HG02798 (cell line): ENCODE results near the gene NT5C3A.
A peak's percentile ranks its signal among the peaks of the same experiment; 100 is the strongest.
"Not testable (repeated sequence)": the region's sequence is repeated elsewhere in the genome, so short reads cannot be mapped to it uniquely, and the experiment has no call there.

ENCODE experiments used
- ATAC-seq: cut with Tn5 transposase; IDR thresholded peaks from one replicate; pipeline ENCODE4 v1.9.1; 2021; ENCODE audit warnings: mild to moderate bottlenecking; ENCODE audit not compliant: unreplicated experiment, poor library complexity

Gene NT5C3A

DNA sequence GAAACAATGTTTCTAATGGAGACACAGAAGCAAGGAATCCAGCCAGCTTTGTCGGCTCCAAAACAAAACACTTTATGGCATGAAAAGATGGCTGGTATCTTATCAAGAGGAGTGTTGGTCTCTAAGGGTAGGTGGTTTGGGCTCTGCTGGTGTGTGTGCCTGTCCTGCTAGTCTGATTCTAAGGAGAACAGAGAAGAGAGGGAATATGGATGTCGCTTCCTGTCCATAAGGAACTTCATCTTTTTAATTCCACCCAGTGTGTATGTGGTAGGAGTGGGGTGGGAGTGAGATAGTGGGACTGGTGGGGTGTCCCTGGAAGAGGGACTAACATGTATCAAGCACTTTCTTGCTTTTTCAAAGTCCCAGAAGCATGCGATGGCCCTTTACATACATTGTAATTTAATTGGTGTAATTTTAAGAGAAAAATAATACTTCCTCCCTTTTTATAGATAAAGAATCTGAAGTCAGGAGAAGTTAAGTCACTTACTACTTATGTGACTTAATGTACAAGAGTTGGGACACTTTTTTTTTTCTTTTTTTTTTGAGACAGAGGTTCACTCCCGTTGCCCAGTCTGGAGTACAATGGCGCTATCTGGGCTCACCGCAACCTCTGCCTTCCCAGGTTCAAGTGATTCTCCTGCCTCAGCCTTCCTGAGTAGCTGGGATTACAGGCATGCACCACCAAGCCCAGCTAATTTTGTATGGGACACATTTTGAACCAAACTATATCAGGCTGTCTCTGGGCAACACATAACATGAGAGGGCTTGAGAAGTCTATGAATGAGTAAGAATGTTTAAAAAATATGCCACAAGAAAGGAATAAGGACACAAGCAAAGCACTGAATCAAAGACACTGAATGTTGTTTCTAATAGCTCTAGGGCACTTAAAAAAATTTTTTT lies 18.8 kb downstream of the NT5C3A start:
- no peak for ATAC-seq

DNA sequence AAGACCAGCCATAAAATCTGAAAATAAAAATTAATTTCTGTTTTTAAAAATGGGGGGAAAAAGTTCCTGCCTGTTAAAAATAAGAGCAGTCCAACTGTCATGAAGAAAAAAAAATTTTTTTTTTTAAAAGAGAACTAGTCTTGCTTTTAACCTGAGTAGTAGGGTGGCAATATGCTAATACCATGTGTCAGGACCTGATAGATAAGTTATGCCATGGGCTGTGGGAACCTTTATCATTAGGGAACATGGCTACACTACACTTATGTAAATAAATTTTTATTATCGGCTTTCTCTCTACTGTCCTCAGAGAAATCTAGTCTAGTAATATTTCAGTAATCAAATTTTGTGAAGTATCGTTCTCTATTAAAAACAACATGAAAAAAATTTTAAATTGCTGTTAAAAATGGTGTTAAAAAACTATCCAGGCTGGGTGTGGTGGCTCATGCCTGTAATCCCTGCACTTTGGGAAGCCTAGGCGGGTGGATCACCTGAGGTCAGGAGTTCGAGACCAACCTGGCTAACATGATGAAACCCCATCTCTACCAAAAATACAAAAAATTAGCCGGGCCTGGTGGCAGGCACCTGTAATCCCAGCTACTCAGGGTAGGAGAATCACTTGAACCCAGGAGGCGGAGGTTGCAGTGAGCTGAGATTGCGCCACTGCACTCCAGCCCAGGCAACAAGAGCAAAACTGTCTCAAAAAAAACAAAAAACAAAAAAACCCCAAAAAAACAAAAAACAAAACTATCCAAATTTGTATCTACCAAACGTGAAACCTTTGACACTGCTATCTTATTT lies 20.7 kb downstream of the NT5C3A start:
- ATAC-seq, result no peak

DNA sequence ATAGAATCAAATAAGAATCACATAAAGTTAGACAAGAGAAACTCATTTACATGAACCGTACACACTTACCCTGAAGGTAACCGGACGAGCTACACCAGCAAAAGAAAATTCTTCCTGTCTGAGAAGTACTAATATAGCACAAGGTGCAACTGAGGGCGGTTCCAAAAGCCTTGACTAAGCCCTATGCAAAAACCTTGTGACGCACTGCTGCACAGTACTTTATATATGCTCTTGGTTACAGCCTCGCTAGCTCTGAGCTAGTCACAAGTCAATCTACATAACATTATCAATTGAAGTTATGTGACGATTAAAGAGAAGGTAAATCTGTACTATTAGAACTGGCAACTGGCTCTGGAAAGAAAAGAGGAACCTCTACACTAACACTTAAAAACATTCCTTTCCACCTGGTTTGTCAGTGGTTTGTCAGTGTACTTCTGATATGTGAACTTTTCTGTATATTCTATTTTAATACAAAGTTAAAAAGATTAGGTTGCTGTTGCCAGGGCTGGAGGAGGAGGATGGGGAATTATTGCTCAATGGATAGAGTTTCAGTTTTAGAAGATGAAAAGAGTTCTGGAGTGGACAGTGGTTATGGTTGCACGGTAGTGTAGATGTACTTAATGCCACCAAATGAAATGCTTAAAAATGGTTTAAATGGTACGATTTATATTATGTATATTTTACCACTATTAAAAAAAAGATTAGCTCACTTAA lies 21.6 kb downstream of the NT5C3A start:
- peak; percentile 95 for ATAC-seq

DNA sequence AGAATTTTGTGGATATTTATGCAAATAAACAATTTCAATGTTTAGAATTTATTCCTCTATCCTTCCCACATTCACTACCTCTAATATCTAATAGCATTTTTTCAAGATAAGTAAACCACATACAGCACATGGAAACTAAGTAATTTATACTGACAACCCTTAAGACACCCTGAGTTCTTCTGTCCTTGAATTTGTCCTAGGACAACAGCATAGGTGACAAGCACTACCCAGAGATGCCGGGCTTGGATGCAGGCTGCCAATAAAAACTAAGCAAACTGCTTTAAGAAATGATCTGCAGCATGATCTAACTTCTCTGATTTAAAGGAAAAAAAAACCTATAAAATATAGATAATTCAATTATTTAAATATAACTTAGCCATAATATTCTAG lies 22.7 kb downstream of the NT5C3A start:
- no peak for ATAC-seq

DNA sequence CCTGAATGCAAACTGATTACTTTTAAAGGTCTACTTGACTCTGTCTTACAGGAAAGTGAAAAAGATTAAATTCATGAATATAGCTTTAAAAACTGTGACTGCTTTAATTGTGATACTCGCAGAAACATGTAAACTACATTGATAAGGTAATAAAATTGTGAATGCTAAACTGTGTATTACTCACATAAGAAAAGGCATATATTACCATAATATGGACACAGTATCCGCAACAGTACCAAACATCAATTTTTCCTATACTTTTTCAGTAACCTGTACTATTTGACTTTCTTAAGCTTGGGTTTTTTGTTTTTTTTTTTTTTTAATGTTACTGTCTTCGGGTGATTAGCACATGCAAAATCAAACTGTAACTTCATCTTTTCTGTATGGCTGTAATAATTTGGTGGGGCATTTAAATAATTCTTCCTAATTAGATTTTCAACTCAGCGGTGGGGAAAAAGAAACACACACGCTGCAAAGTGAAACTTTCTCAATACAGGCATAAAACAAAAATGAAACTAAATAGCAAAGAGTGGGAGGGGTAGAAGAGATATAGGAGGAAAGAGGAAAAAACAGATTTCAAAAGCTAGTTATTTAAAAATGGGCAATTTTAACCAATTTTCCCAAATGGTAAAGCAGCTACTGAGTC lies 23.2 kb downstream of the NT5C3A start:
- peak; percentile 37 for ATAC-seq

DNA sequence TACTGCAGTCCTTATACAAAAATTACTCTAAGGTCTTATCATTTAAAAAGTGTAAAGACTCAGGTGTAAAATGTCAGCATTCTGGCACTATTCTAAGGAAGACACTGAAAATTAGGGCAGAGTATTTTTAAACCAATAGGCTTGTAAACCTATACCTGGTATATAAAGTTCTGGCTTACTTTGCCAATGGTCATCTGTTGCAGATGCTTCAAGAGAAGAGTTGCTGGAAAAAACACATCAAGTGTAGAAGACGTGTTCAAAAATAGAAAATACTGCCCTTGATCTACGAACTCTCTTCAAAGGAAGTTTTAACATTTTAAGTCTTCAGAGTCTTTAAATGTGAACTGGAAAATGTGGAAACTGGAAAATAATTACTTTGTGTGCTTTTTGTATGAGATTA lies 23.9 kb downstream of the NT5C3A start:
- no peak for ATAC-seq

DNA sequence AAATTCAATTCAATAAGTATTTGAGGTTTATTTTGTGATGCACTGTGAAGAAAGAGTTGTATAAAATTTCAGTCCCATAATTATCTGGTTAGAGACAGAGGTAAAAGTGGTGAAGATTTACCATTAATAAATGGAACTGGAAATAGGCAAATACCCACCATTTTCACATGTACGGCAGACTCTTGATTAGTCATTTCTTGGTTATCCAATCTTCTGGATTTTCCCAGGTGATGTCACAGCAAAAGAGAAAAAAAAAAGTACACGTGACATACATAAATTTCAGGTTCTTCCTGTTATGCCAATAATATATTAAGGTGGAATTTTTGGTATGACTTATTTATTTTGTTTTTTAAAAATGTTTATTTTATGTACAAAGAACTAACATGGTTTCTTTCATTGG lies 26.8 kb downstream of the NT5C3A start:
- no peak for ATAC-seq

DNA sequence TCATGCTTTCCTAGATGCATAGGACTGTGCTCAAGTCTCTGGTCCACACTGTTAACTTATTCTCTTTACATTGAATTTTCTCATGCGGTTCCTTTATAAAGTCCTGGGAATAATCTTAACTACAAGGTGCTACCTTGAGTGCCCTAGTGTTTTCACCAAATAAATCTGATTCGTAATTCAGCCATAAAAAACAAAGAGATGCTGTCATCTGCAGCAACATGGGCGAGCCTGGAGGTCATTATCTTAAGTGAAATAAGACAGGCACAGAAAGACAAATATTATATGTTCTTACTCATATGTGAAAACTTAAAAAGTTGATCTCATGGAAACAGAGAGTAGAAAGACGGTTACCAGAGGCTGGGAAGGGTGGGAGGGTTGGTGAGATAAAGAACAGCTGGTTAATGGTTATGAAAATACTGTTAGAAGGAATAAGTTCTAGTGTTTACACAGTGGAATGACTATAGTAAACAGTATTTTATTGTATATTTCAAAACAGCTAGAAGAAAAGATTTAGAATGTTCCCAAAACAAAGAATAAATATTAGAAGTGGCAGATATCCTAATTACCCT lies 38.3 kb downstream of the NT5C3A start:
- ATAC-seq, result no peak

DNA sequence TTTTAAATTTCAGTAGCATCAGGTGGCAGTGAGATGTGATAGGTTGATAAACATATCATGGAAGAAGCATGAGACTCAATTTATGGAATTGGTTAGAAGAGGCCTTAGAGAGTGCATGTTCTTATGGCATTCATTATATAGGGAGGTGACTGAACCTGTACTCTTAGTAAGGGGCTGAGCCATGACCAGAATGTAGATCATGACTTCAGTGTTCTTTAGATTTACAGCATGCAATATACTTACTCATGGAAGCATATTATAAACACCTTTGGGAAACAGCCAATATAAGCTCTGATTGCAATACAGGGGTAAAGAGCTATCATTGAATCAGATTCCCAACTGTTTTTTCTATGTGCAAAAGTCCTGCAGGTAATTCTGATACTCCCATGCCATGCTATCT lies 50.2 kb downstream of the NT5C3A start:
- ATAC-seq, result no peak

DNA sequence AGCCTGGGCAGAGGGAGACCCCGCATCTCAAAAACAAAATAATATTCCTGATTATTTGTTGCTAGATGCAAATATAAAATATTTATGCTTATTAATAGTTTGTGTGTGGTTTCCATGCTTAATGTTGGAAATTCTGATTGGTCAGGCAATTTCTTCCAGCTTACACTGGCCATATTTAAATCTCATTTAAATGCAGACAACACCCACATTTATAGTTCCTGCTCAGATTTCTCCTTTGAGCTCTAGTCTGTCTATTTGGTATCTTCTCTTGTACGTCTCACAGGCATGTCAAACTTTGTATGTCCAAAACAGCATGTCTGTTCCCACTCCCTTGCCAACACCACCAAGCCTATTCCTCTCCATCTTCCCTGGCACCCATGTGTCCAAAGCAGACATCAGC lies 52.8 kb downstream of the NT5C3A start:
- ATAC-seq, result no peak

DNA sequence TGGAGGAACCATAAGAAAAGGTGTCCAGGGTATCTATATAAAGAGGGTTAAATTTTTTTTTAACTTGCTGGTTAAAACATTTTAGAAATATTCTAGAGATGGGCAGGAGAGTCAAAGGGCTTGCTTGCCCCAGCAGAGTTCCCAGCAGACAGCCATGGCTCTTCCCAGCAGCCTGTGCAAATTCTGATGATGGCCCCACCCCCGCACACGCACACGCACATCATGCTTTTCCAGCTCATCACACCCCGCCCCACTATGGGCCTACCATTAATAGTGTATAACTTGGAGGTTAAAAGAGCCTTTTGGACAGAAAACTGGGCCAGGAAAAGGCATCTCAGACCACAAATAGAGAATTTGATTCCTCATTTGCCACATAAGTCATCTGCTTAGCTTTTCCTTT lies 56.9 kb downstream of the NT5C3A start:
- ATAC-seq, result not testable (repeated sequence)

DNA sequence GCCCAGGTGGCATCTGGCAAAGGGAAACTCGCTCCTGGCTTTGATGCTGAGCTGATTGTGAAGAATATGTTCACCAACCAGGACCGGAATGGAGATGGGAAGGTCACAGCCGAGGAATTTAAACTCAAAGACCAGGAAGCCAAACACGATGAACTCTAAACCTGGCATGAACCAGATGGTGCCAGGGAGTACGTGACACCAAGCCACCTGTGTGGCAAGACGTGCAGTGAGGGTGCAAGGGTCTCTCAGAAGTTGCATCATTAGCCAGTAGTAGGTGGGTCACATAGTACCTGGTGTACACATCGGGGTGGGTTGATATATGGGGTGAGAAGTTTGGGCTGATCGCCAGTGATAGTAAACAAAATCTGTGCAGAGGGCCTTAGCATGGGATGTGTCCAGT lies 57.4 kb downstream of the NT5C3A start:
- ATAC-seq, result not testable (repeated sequence)

DNA sequence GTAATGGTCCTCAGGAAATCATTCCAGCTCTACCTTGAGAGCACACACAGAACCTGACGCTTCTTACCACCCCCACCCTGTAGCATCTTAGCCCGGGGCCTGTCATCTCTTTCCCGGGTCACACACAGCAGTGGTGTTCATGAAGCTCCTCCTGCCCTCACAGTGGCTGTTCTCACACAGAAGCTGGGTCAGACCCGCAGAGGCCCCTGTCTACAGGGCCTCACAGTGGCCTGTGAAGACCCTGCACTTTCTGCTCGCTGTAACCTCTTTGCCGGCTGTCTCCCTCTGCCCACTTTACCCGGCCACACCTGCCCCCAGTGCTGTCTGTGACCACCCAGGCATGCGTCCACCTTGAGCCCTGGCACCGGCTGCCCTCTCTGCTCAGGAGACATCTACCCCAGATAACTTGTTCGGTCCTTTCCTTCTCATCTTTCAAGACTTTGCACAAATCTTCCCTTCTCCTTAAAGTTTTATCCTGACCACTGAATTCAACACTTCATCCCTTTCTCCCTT lies 58.4 kb downstream of the NT5C3A start:
- not testable (repeated sequence) for ATAC-seq

DNA sequence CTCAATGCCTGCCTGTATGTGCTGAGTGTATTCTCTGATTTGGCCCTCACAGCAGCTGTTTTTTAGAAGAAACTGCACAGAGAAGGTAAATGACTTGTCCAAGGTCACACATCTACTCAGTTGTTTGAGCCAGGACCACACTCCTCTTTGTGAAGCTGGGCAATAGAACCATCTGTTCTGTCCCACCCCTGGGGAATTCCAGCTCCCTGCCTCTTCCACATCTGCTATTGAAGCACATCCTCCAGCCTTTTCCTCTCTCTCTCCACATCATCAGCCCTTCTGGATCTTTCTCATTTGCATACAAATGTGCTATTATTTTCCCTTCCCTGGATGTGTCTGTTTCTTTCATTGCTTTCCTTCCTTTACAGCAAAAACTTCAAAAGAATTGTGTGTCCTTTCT lies 59.5 kb downstream of the NT5C3A start:
- ATAC-seq, result not testable (repeated sequence)

DNA sequence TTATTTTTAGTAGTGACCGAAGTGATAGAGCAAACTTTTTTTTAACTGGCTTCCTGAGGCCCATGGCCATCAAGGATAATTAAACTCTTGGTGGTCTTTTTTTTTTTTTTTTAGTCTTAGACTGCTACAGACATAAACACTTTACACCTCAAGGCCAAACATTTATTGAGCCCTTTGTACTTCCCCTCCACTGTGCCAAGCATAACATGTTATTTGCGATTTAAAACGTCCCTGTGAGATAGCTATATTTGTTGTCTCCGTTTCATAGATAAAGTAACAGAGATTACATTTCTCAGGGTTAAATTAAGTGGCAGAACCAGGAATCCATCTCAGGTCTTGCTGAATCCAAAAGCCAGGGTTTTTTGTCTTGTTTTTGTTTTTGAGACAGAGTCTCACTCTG lies 63.2 kb downstream of the NT5C3A start:
- not testable (repeated sequence) for ATAC-seq

DNA sequence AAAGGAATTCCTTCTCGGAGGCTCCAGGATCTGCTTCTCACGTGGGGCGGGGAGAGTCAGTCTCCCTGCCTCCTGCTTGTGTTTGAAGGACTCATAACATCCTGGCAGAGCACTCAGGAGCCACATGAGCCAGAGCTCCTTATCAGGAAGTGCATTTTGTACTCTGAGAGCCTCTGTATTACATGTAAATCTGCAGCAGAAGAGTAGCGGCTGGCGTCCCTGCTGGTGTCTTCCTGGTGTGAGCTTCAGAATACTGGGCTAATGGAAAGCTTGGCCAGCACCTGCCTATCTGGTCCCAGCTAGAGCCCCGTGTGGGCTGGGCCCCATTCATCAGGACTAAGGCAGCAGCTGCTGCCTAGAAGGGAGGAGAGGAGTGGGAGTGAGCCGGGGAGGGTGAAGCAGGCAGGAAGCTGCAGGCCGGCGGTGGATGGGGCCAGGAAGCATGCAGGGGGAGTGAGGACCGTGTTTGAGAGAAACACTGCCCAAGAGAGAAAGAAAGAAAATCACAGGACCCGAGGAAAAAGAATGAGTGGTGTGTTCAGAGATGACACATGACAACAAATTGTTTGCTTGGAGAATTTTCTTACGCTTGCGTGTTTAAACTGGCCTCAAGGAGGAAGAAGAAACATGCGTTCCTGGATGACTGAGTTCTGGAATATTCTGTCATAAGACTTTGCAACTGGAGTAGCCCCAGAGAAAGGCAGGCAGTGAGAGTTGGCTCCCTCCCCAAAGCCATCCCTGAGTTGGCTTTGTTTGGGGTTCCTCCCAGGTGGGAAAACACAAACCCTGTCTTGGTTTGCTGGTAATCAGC lies 64.0 kb downstream of the NT5C3A start:
- ATAC-seq, result peak; percentile 52

DNA sequence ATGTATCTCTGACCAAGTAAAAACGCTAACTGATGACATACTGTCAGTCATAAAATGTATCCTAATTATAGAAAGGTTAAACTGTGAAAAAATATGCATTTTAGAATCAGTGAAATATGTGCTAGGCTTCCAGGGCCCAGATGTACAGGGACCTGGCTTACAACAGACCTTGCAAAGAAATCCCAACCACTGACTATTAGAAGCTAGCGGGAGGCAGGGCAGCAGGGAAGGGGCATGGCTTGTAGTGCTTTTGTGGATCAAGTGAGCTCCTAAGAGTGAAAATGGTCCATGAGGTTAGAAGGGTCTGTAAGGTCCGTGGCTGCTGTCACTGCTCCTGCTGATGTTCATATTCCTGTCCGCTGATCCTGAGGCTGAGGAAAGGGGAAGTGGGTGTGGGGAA lies 64.6 kb downstream of the NT5C3A start:
- not testable (repeated sequence) for ATAC-seq

DNA sequence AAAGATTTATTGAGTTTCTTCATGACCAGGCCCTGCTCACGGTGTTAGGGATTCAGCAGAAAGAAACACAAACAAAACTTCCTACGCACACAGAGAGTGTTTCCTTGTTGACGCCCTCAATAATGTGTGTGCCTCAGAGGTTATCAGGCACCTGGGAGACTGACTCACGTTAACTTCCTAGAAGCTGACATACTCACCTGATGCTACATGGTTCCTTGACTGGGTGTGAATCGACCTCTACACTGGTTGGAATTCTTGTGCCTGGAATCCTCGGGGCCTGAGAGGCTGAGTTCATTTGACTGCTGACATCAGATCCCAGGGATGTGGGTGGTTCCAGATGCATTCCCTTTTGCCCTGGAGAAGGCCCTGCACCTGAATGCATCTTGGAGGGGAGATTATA lies 69.8 kb downstream of the NT5C3A start:
- not testable (repeated sequence) for ATAC-seq
